Trophoblast cell (in vitro differentiated cells and primary cell): ENCODE measurements around the gene PTPRJ.

Source experiments
- DNase-seq, 2 donors: peaks; one replicate each; pipeline ENCODE4 v3.0.0-alpha.2; 2016
- H2AFZ ChIP-seq: 2 replicates; pipeline ENCODE4 v1.6.1; 2013; ENCODE audit warnings: low read length, moderate library complexity, mild to moderate bottlenecking; ENCODE audit not compliant: insufficient read depth, poor library complexity
- H2AK5ac ChIP-seq: 2 replicates; pipeline ENCODE4 v1.6.1; 2013; ENCODE audit warnings: mild to moderate bottlenecking, low read length
- H2BK120ac ChIP-seq: 2 replicates; pipeline ENCODE4 v1.6.1; 2013; ENCODE audit warnings: low read length, mild to moderate bottlenecking, moderate library complexity; ENCODE audit not compliant: insufficient read depth, poor library complexity
- H2BK12ac ChIP-seq: 2 replicates; pipeline ENCODE4 v1.6.1; 2013; ENCODE audit warnings: mild to moderate bottlenecking, low read length, moderate library complexity
- H2BK5ac ChIP-seq: 2 replicates; pipeline ENCODE4 v1.6.1; 2013; ENCODE audit warnings: low read length, low read depth, moderate library complexity, mild to moderate bottlenecking; ENCODE audit not compliant: poor library complexity
- H3K14ac ChIP-seq: 2 replicates; pipeline ENCODE4 v1.6.1; 2013; ENCODE audit warnings: mild to moderate bottlenecking, low read length
- H3K18ac ChIP-seq: 2 replicates; pipeline ENCODE4 v1.6.1; 2013; ENCODE audit warnings: mild to moderate bottlenecking, low read length
- H3K23ac ChIP-seq: 2 replicates; pipeline ENCODE4 v1.6.1; 2013; ENCODE audit warnings: low read length
- H3K27ac ChIP-seq: 2 replicates; pipeline ENCODE4 v1.5.1; 2013; ENCODE audit warnings: low read depth, mild to moderate bottlenecking, inconsistent platforms, low read length, moderate library complexity
- H3K27me3 ChIP-seq: 2 replicates; pipeline ENCODE4 v1.6.1; 2013; ENCODE audit warnings: inconsistent platforms, mild to moderate bottlenecking, low read length, moderate library complexity; ENCODE audit not compliant: insufficient read depth
- H3K36me3 ChIP-seq, 2 experiments: 1 replicate in 1 of 2; 2 replicates in 1 of 2; pipeline ENCODE4 v1.6.1; 2013; ENCODE audit warnings: low read length in 2 of 2, mild to moderate bottlenecking in 2 of 2, moderate library complexity in 1 of 2; ENCODE audit not compliant: insufficient read depth in 2 of 2, control insufficient read depth in 1 of 2
- H3K4ac ChIP-seq: 2 replicates; pipeline ENCODE4 v1.6.1; 2013; ENCODE audit warnings: low read depth, mild to moderate bottlenecking, low read length, moderate library complexity
- H3K4me1 ChIP-seq, 2 experiments: 1 replicate in 1 of 2; 2 replicates in 1 of 2; pipeline ENCODE4 v1.6.1; 2013; ENCODE audit warnings: low read length in 2 of 2, mild to moderate bottlenecking in 2 of 2, moderate library complexity in 1 of 2; ENCODE audit not compliant: insufficient read depth in 2 of 2, control insufficient read depth in 1 of 2
- H3K4me2 ChIP-seq: 2 replicates; pipeline ENCODE4 v1.6.1; 2013; ENCODE audit warnings: inconsistent platforms, mild to moderate bottlenecking, low read length, moderate library complexity
- H3K4me3 ChIP-seq: 2 replicates; pipeline ENCODE4 v1.5.1; 2013; ENCODE audit warnings: mild to moderate bottlenecking, low read depth, low read length, inconsistent platforms
- H3K79me1 ChIP-seq: one replicate; pipeline ENCODE4 v1.6.1; 2013; ENCODE audit warnings: low read length
- H3K79me2 ChIP-seq: 2 replicates; pipeline ENCODE4 v1.6.1; 2013; ENCODE audit warnings: low read length, mild to moderate bottlenecking; ENCODE audit not compliant: control insufficient read depth, insufficient read depth, poor library complexity
- H3K9ac ChIP-seq: 2 replicates; pipeline ENCODE4 v1.6.1; 2013; ENCODE audit warnings: mild to moderate bottlenecking, low read length
- H3K9me3 ChIP-seq: 2 replicates; pipeline ENCODE4 v1.6.1; 2013; ENCODE audit warnings: low read depth, mild to moderate bottlenecking, control low read depth, inconsistent platforms, low read length; ENCODE audit not compliant: insufficient read depth
- H4K12ac ChIP-seq: 2 replicates; pipeline ENCODE4 v1.6.1; 2013; ENCODE audit warnings: low read depth, mild to moderate bottlenecking, low read length, moderate library complexity
- H4K8ac ChIP-seq: 2 replicates; pipeline ENCODE4 v1.6.1; 2013; ENCODE audit warnings: low read depth, mild to moderate bottlenecking, low read length, moderate library complexity
- H4K91ac ChIP-seq: one replicate; pipeline ENCODE4 v1.6.1; 2013; ENCODE audit warnings: low read depth, mild to moderate bottlenecking, low read length, moderate library complexity
- WGBS: extraction: QIAGEN DNeasy Blood & Tissue Kit; methylation state at CpG from one replicate; pipeline ENCODE4 v1.1.7; 2013; ENCODE audit warnings: missing lambda C conversion rate; ENCODE audit not compliant: insufficient read length, insufficient coverage; ENCODE audit errors: extremely low coverage; 5-methylcytosine and 5-hydroxymethylcytosine counted together

The PTPRJ gene

DNA sequence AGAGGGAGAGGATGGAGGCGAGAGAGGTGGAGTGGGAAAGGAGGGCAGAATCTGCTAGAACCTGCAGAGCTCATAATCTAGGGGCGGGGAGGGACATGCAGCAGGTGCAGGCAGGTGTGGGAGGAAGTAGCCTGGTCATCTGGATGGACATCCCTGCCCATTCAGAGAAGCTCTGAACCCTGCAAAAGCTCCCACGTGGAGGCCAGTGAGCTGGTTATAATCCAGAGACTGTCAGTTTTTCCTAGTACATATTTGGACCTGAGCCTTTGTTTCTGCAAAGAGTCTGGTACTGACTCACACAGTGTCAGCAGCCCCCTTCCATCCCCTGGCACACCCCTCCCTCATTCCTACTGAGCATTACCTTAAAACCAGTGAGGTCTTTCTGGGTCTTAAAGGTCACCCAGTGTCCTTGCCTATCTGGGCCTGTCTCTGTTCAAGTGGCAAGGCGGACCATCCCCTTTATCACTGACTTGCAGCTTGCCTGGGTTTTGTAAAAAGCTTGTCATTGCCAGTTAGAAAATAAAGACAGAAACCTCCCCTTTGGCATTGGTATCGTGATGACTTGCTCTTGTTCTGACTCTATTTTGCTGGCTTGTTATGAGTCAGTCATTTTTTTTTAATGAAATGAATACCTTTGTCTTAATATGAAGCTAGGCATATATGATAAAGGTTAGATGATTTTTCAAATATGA lies 26.1 kb downstream of the PTPRJ start:
- no peaks in the 10 kb centered on the region for H3K27me3 ChIP-seq
- no peaks in the 10 kb centered on the region for H3K79me1 ChIP-seq
- no peak overlapping the region for H3K23ac ChIP-seq
- H3K4me1 ChIP-seq, result no peaks in the 10 kb centered on the region
- no peak overlapping the region for H4K91ac ChIP-seq
- no peaks in the 10 kb centered on the region for H3K79me2 ChIP-seq
- no peaks in the 10 kb centered on the region for H3K36me3 ChIP-seq
- H3K9ac ChIP-seq, result no peak overlapping the region
- H3K4ac ChIP-seq, result no peak overlapping the region
- H2AK5ac ChIP-seq, result no peak overlapping the region
- no peaks in the 10 kb centered on the region for H3K9me3 ChIP-seq
- no peak overlapping the region for H4K12ac ChIP-seq
- H2BK12ac ChIP-seq, result no peak overlapping the region
- DNase-seq, result no peak
- no peak overlapping the region for H2BK5ac ChIP-seq
- H2BK120ac ChIP-seq, result no peak overlapping the region
- no peak overlapping the region for H2AFZ ChIP-seq
- H3K18ac ChIP-seq, result no peak overlapping the region
- no peak overlapping the region for H3K27ac ChIP-seq
- no peak overlapping the region for H3K14ac ChIP-seq
- 83% methylated on average over 1 of the region's 5 CpGs for WGBS
- H3K4me3 ChIP-seq, result no peak overlapping the region
- no peak overlapping the region for H4K8ac ChIP-seq
- H3K4me2 ChIP-seq, result no peak overlapping the region

GRCh38 chr11:48007677-48008076 lies 27.3 kb downstream of the PTPRJ start:
- H3K79me2 ChIP-seq, result no peaks in the 10 kb centered on the region
- peak; percentile 20 to 29 for DNase-seq
- H3K9me3 ChIP-seq, result no peaks in the 10 kb centered on the region
- no peak overlapping the region for H2BK5ac ChIP-seq
- H2BK12ac ChIP-seq, result no peak overlapping the region
- H3K9ac ChIP-seq, result no peak overlapping the region
- H3K18ac ChIP-seq, result no peak overlapping the region
- no peak overlapping the region for H3K4me3 ChIP-seq
- H2AK5ac ChIP-seq, result no peak overlapping the region
- no peaks in the 10 kb centered on the region for H3K27me3 ChIP-seq
- no peak overlapping the region for H3K23ac ChIP-seq
- H3K36me3 ChIP-seq, result no peaks in the 10 kb centered on the region
- H3K14ac ChIP-seq, result no peak overlapping the region
- no peak overlapping the region for H3K4ac ChIP-seq
- H4K91ac ChIP-seq, result no peak overlapping the region
- H3K27ac ChIP-seq, result no peak overlapping the region
- H4K12ac ChIP-seq, result no peak overlapping the region
- H2AFZ ChIP-seq, result no peak overlapping the region
- H3K79me1 ChIP-seq, result no peaks in the 10 kb centered on the region
- no peak overlapping the region for H2BK120ac ChIP-seq
- no CpG with 5 or more reads among the region's 6 CpGs for WGBS
- no peaks in the 10 kb centered on the region for H3K4me1 ChIP-seq
- no peak overlapping the region for H4K8ac ChIP-seq
- no peak overlapping the region for H3K4me2 ChIP-seq

DNA sequence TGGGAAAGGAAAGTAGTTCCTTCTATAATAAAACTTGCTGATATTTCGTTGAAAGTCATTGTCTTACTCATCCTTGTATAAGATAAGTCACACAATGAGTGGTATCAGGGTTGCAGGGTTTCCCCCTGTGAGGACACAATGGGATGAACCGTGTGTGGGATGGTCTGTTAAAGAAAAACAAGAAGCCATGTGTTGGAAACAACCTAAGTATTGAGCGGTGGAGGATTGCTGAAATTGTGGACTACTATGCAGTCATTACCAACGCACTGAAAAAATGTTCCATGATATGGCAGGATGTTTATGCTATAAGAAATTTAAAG lies 28.6 kb downstream of the PTPRJ start:
- no CpG with 5 or more reads among the region's 4 CpGs for WGBS
- H3K9me3 ChIP-seq, result no peaks in the 10 kb centered on the region
- H2BK12ac ChIP-seq, result no peak overlapping the region
- no peak overlapping the region for H3K4ac ChIP-seq
- no peak overlapping the region for H2AFZ ChIP-seq
- H3K27me3 ChIP-seq, result no peaks in the 10 kb centered on the region
- DNase-seq, result peak in 1 of 2 donors; percentile 6
- no peak overlapping the region for H2AK5ac ChIP-seq
- H3K27ac ChIP-seq, result no peak overlapping the region
- no peak overlapping the region for H3K14ac ChIP-seq
- H2BK5ac ChIP-seq, result no peak overlapping the region
- H3K79me2 ChIP-seq, result no peaks in the 10 kb centered on the region
- no peak overlapping the region for H2BK120ac ChIP-seq
- no peak overlapping the region for H3K9ac ChIP-seq
- H4K91ac ChIP-seq, result no peak overlapping the region
- H3K4me3 ChIP-seq, result no peak overlapping the region
- H4K8ac ChIP-seq, result no peak overlapping the region
- no peaks in the 10 kb centered on the region for H3K79me1 ChIP-seq
- no peaks in the 10 kb centered on the region for H3K36me3 ChIP-seq
- H3K18ac ChIP-seq, result no peak overlapping the region
- H3K4me2 ChIP-seq, result no peak overlapping the region
- no peak overlapping the region for H4K12ac ChIP-seq
- no peak overlapping the region for H3K23ac ChIP-seq
- no peaks in the 10 kb centered on the region for H3K4me1 ChIP-seq

DNA sequence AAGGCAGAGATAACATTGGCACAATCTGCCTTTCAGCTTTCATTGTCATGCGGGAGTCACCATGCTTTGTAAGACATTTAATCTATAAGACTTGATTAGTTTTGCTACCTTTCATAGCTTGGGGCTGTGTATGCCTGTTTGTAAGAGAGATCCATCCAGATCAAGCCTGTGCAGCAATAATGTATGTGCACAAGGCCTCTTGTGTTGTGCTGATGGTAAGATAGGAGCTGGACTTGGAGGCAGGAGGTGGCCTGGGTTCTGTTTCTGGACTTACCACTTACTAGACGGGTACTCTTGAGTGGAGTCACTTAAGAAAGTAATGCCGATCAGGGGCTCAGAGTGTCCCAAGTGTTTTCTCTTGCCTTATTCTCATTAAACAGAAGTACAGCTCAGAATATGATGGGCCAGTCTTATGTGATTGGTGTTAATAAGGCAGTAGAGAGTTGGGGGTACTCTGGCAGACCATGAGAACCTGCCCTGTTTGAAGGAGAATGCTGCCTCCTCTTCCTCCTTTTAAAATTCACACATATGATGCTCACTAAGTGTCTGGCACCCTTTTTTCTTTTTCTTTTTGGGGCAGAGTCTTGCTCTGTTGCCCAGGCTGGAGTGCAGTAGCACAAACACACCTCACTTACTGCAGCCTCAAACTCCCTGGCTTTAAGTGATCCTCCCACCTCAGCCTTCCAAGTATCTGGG lies 30.9 kb downstream of the PTPRJ start:
- no peak overlapping the region for H3K23ac ChIP-seq
- no peak overlapping the region for H3K27ac ChIP-seq
- H3K14ac ChIP-seq, result no peak overlapping the region
- no peaks in the 10 kb centered on the region for H3K27me3 ChIP-seq
- no peak overlapping the region for H3K18ac ChIP-seq
- no peak overlapping the region for H2BK120ac ChIP-seq
- H3K4me2 ChIP-seq, result no peak overlapping the region
- no peaks in the 10 kb centered on the region for H3K4me1 ChIP-seq
- H2AFZ ChIP-seq, result no peak overlapping the region
- H3K4me3 ChIP-seq, result no peak overlapping the region
- no peaks in the 10 kb centered on the region for H3K79me1 ChIP-seq
- H3K4ac ChIP-seq, result no peak overlapping the region
- no peak for DNase-seq
- no peaks in the 10 kb centered on the region for H3K36me3 ChIP-seq
- no peak overlapping the region for H2BK5ac ChIP-seq
- no peak overlapping the region for H2BK12ac ChIP-seq
- WGBS, result no CpG with 5 or more reads among the region's 3 CpGs
- no peaks in the 10 kb centered on the region for H3K9me3 ChIP-seq
- no peak overlapping the region for H4K8ac ChIP-seq
- H2AK5ac ChIP-seq, result no peak overlapping the region
- no peak overlapping the region for H4K12ac ChIP-seq
- H3K79me2 ChIP-seq, result no peaks in the 10 kb centered on the region
- H3K9ac ChIP-seq, result no peak overlapping the region
- no peak overlapping the region for H4K91ac ChIP-seq
